ENCODE measurements around the gene C16orf54.

DNA sequence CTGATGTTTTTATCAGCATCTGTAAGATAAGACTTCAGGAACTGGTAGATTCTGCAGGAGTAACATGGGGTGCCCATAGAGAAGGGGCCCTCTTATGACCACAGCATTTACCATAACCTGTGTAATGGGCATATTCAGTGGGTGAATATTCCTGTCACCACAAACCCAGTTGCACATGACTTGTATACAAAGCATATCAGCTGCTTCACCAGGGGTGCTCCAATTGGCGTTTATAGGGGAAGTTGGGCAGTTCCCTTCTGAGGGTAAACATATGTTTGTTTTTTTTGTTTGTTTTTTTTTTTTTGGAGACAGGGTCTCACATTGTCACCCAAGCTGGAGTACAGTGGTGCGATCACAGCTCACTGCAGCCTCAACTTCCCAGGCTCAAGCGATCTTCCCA is 20.8 kb upstream of the C16orf54 start:
- TF ChIP-seq, protein P1, sequence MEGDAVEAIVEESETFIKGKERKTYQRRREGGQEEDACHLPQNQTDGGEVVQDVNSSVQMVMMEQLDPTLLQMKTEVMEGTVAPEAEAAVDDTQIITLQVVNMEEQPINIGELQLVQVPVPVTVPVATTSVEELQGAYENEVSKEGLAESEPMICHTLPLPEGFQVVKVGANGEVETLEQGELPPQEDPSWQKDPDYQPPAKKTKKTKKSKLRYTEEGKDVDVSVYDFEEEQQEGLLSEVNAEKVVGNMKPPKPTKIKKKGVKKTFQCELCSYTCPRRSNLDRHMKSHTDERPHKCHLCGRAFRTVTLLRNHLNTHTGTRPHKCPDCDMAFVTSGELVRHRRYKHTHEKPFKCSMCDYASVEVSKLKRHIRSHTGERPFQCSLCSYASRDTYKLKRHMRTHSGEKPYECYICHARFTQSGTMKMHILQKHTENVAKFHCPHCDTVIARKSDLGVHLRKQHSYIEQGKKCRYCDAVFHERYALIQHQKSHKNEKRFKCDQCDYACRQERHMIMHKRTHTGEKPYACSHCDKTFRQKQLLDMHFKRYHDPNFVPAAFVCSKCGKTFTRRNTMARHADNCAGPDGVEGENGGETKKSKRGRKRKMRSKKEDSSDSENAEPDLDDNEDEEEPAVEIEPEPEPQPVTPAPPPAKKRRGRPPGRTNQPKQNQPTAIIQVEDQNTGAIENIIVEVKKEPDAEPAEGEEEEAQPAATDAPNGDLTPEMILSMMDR (IDR thresholded peaks at IDR 0.05) = no peak
- no peak for TF ChIP-seq POLR2A (IDR thresholded peaks at IDR 0.05)
